22Rv1 (cell line): ENCODE measurements around the gene CAPNS1.
A peak's percentile ranks its signal among the peaks of the same experiment; 100 is the strongest.

ENCODE experiments used
- H3K27ac ChIP-seq: fragments of 450-650 bp; 2 replicates; pipeline ENCODE4 v1.5.1; 2017
- CTCF ChIP-seq: fragments of 450-650 bp; IDR thresholded peaks from 2 replicates; pipeline ENCODE4 v1.5.1; 2017; ENCODE audit warnings: mild to moderate bottlenecking
- ZFX ChIP-seq: fragments of 450-650 bp; IDR thresholded peaks from 2 replicates; pipeline ENCODE4 v1.6.1; 2017; ENCODE audit warnings: antibody characterized with exemption, borderline replicate concordance

CAPNS1 gene

DNA sequence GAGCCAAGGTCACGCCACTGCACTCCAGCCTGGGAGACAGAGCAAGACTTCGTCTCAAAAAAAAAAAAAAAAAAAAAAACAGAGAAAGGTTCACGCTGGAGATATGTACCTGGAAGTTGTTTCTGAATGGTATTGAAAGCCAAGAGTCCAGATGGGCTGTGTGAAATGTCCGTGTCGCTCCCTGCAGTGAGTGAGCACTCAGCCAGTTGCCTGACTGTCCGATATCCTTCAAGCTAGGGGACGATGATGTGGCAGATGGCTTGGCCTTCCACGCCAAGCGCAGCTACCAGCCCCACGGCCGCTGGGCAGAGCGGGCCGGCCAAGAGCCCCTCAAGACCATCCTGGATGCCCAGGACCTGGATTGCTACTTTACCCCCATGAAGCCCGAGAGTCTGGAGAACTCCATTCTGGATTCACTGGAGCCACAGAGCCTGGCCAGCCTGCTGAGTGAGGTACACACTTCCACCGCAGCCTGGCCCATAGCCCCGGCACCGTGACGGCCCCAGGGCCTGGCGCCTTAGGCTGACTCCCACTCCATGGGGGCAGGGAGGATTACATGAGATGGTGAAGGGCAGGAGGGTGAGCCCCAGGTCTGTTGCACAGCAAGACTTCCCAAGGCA, 40.6 kb upstream of the CAPNS1 start:
- TF ChIP-seq ZFX (no peak), CTCF (no peak)
- no peak overlapping the region for H3K27ac ChIP-seq

- H3K27ac ChIP-seq, result no peak overlapping the region
- TF ChIP-seq CTCF (no peak), ZFX (no peak)
Measured at GRCh38 chr19:36100476-36100875, 39.4 kb upstream of the CAPNS1 start.

DNA sequence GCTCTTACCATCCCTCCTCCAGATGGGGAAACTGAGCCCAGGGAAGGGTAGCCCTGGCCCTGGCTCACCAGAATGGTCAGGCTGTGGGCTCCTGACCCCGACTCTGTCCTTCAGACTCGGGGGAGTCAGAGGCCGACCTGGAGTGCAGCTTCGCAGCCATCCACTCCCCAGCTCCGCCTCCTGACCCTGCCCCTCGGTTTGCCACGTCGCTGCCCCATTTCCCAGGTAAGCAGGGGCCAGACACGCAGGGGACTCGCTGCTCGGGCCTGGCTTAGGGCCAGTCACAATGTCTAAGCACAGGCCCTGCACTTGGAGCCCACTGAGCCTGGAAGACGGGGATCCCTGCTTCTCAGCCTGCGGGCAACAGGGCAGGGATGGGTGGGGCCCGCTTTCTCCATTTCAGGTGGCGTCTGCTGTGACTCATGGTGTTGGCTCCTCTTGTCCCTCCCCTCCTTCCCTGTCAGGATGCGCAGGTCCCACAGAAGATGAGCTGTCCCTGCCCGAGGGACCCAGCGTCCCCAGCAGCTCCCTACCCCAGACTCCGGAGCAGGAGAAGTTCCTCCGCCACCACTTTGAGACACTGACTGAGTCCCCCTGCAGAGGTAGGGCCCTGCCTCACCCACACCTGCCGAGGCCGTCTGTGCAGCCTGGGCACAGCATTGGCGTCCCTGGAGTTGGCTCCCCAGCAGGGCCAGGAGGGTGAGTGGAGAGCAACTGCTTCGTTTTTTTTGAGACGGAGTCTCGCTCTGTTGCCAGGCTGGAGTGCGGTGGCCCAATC, 38.1 kb upstream of the CAPNS1 start:
- no peak overlapping the region for H3K27ac ChIP-seq

DNA sequence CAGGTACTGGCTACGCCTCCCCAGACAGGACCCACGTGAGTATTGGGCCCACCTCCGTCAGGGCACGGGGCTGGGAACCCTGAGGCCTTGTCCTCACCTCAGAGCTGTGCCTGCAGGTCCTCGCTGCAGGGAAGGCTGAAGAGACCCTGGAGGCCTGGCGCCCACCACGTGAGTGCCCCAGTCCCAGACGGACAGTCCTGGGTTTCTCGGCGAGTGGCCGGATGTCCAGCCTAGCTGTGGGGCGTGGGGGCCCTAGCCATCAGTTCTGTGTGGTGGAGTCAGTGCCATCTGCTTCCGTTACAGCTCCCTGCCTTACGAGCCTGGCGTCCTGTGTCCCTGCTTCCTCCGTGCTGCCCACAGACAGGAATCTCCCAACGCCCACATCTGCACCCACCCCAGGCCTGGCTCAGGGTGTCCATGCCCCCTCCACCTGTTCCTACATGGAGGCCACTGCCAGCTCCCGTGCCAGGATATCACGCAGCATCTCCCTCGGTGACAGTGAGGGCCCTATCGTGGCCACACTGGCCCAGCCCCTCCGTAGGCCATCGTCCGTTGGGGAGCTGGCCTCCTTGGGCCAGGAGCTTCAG, 36.7 kb upstream of the CAPNS1 start:
- TF ChIP-seq ZFX, result no peak
- TF ChIP-seq CTCF, result no peak
- no peak overlapping the region for H3K27ac ChIP-seq

More for the DNA sequence above, 38.1 kb upstream of the CAPNS1 start:
- TF ChIP-seq CTCF, result no peak
- TF ChIP-seq ZFX, result no peak

DNA sequence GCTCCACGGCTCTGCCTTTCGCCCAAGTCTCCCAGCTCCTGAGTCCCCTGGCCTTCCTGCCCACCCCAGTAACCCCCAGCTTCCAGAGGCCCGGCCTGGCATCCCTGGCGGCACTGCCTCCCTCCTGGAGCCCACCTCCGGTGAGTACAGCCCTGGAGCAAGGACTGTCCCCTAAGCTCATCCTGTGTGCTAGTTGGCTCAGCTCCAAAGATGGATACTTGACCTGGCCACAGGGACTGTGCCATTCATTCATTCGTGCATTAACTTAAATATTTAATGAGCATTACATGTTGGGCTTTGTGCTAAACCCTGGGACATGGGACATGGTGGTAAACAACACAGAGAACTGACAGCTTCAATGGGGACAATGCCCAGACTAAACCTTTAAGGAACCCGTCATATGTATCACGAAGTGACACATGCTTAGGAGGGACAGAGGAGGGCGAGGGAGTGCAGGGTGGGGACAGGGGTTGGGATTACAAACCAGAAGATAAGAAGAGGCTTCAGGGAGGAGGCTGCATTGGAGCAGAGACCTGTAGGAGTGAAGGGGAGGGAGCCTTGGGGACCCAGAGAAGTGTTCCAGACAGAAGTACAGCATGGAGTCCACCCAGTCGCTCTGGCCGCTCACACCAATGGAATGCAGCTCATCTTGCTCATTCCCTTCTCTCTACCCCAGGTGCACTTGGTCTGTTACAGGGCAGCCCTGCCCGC, 35.9 kb upstream of the CAPNS1 start:
- H3K27ac ChIP-seq, result no peak overlapping the region
- TF ChIP-seq CTCF, result no peak
- TF ChIP-seq ZFX, result no peak

DNA sequence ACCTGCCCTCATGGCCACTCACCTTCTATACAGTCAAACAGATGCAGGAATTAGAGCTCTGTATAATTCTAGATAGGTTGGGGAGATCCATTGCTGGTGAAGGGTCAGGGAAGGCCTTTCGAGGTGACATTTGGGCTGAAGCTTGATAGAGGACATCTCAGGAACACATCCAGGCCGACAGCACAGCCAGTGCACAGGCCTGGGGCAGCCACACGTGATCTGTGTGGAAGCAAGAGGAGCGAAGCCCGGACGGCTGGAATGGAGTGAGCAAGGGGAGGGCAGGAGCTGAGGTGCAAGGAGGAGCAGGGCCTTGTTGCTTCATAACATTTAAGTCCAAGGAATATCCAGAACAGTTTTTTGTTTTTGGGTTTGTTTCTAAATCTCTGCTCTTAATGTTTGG, 33.4 kb upstream of the CAPNS1 start:
- TF ChIP-seq ZFX (no peak), CTCF (no peak)
- H3K27ac ChIP-seq, result 0 out of 2 replicates have a peak overlapping the region, but pooled peaks have one; percentile 2
